ENCODE data around the gene EED.

EED gene

GRCh38 chr11:86230179-86230804 is 14.3 kb upstream of the EED start:
- TF ChIP-seq GLIS3 (CRISPR knock-in tag; IDR thresholded peaks at IDR 0.05), result no peak
- no peak for TF ChIP-seq ESRRG (CRISPR knock-in tag; IDR thresholded peaks at IDR 0.05)
- TF ChIP-seq OSR1 (CRISPR knock-in tag; IDR thresholded peaks at IDR 0.05), result no peak
- no peak for TF ChIP-seq PPARA (CRISPR knock-in tag; IDR thresholded peaks at IDR 0.05; ENCODE audit: borderline replicate concordance)
- no peak for TF ChIP-seq CREB5 (CRISPR knock-in tag; IDR thresholded peaks at IDR 0.05; ENCODE audit: low read depth)
- no peak for TF ChIP-seq ZNF565 (CRISPR knock-in tag; conservative IDR thresholded peaks at IDR 0.05; ENCODE audit: low read depth)
- TF ChIP-seq PATZ1 (CRISPR knock-in tag; IDR thresholded peaks at IDR 0.05; ENCODE audit: borderline replicate concordance), result no peak
- ATAC-seq, result no peak

GRCh38 chr11:86230921-86231434 is 13.6 kb upstream of the EED start:
- peak; percentile 44; the same call in 2 of the 3 replicates for ATAC-seq
- TF ChIP-seq ARNTL (CRISPR knock-in tag; IDR thresholded peaks at IDR 0.05; ENCODE audit: borderline replicate concordance, low read depth), result no peak
- TF ChIP-seq CREB5 (CRISPR knock-in tag; IDR thresholded peaks at IDR 0.05; ENCODE audit: low read depth), result no peak
- no peak for TF ChIP-seq TSHZ2 (CRISPR knock-in tag; IDR thresholded peaks at IDR 0.05)
- TF ChIP-seq TCF4 (CRISPR knock-in tag; IDR thresholded peaks at IDR 0.05; ENCODE audit: borderline replicate concordance), result no peak
- no peak for TF ChIP-seq TOX (CRISPR knock-in tag; IDR thresholded peaks at IDR 0.05; ENCODE audit: borderline replicate concordance)
- TF ChIP-seq SNAI2 (CRISPR knock-in tag; IDR thresholded peaks at IDR 0.05), result no peak

GRCh38 chr11:86232556-86232955 is 12.0 kb upstream of the EED start:
- TF ChIP-seq ESRRG (CRISPR knock-in tag; IDR thresholded peaks at IDR 0.05) (no peak), ZNF8 (CRISPR knock-in tag; IDR thresholded peaks at IDR 0.05) (no peak), ZC3H10 (CRISPR knock-in tag; IDR thresholded peaks at IDR 0.05) (no peak), POU6F1 (CRISPR knock-in tag; IDR thresholded peaks at IDR 0.05; ENCODE audit: borderline replicate concordance, low read depth) (no peak), BACH2 (CRISPR knock-in tag; IDR thresholded peaks at IDR 0.05; ENCODE audit: borderline replicate concordance) (no peak), TOX (CRISPR knock-in tag; IDR thresholded peaks at IDR 0.05; ENCODE audit: borderline replicate concordance) (no peak), ISL1 (CRISPR knock-in tag; IDR thresholded peaks at IDR 0.05) (no peak), CREB5 (CRISPR knock-in tag; IDR thresholded peaks at IDR 0.05; ENCODE audit: low read depth) (no peak), ZNF565 (CRISPR knock-in tag; conservative IDR thresholded peaks at IDR 0.05; ENCODE audit: low read depth) (no peak)
- no peak for ATAC-seq
